GM19468 (cell line): ENCODE results near the gene INAFM2.

Experiments used
- ATAC-seq: cut with Tn5 transposase; IDR thresholded peaks from one replicate; pipeline ENCODE4 v1.9.1; 2021; ENCODE audit warnings: mild to moderate bottlenecking, moderate library complexity, moderate number of reproducible peaks; ENCODE audit not compliant: unreplicated experiment; ENCODE audit errors: extremely low read depth

INAFM2 gene

GRCh38 chr15:40338921-40339620 is 15.6 kb downstream of the INAFM2 start:
- no peak for ATAC-seq

GRCh38 chr15:40339621-40339945 is 16.1 kb downstream of the INAFM2 start:
- no peak for ATAC-seq

- ATAC-seq: no peak
Measured at GRCh38 chr15:40340038-40340739, 16.7 kb downstream of the INAFM2 start.

GRCh38 chr15:40340740-40341400 is 17.4 kb downstream of the INAFM2 start, which contains the start of gene CCDC9B:
Gene CCDC9B (minus strand): TSS chr15:40340939. CDS start chr15:40340819, 120 bp downstream.
- no peak for ATAC-seq

GRCh38 chr15:40342416-40343320 is 19.2 kb downstream of the INAFM2 start:
- ATAC-seq: no peak

GRCh38 chr15:40343512-40343911 is 20.0 kb downstream of the INAFM2 start:
- ATAC-seq: no peak

GRCh38 chr15:40344217-40344616 is 20.7 kb downstream of the INAFM2 start:
- no peak for ATAC-seq

GRCh38 chr15:40344631-40345120 is 21.2 kb downstream of the INAFM2 start:
- no peak for ATAC-seq

GRCh38 chr15:40345225-40345866 is 21.9 kb downstream of the INAFM2 start:
- no peak for ATAC-seq

- ATAC-seq: no peak
Measured at GRCh38 chr15:40345867-40346578, 22.5 kb downstream of the INAFM2 start.

GRCh38 chr15:40346579-40347558 is 23.4 kb downstream of the INAFM2 start:
- ATAC-seq: no peak

GRCh38 chr15:40347559-40348473 is 24.3 kb downstream of the INAFM2 start:
- ATAC-seq: no peak

- no peak for ATAC-seq
Measured at GRCh38 chr15:40348474-40348870, 25.0 kb downstream of the INAFM2 start.

GRCh38 chr15:40349163-40349562 is 25.7 kb downstream of the INAFM2 start:
- no peak for ATAC-seq

GRCh38 chr15:40352281-40352901 is 28.9 kb downstream of the INAFM2 start:
- ATAC-seq: no peak

- ATAC-seq: no peak
Measured at GRCh38 chr15:40353697-40354096, 30.2 kb downstream of the INAFM2 start.
